Glomerular endothelial cell (primary cell): Measurements from ENCODE around the gene NPTN. TPM values are rescaled to one million over a fixed set of nuclear protein-coding genes. Genes with fewer than 3 reads are reported as not detected.

Source experiments
- DNase-seq: peaks from one replicate; pipeline ENCODE4 v3.0.0-alpha.2; 2011; ENCODE audit warnings: low read depth, low spot score; ENCODE audit errors: extremely low read depth
- total RNA-seq: library from RNA; depleted of rRNA; stranded (reverse); fragments of >200 nt; gene quantifications from 2 replicates; pipeline ENCODE4 v1.2.3, GENCODE V29; 2015

Gene NPTN
- total RNA-seq, 1 donor from 2014 or later = 147 TPM

GRCh38 chr15:73633991-73634495 lies 854 bp upstream of the NPTN start:
- no peak for DNase-seq

GRCh38 chr15:73632670-73633058 lies 525 bp downstream of the NPTN start:
- DNase-seq = no peak

GRCh38 chr15:73631915-73632669 lies 1.1 kb downstream of the NPTN start:
- no peak for DNase-seq

DNA sequence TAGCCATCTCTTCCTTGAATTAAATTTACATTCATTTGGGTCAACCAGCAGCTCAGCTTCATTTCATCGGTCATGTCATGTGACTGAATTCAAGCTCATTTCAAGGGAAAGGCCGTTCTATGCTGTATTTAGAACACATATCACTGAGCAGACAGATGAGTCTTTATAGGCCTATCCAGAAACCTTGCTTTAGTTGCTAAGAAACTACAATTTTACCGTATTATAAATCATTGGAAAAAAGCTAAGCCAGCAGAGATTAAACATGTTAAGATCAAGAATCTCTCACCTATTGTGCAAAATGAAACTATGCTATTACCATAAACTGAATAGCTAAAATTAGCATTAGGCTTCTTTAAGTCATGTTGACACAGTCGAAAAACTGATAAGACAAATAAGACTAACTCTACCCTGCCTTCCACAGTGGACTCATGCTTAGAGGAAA lies 2.2 kb downstream of the NPTN start:
- no peak for DNase-seq

DNA sequence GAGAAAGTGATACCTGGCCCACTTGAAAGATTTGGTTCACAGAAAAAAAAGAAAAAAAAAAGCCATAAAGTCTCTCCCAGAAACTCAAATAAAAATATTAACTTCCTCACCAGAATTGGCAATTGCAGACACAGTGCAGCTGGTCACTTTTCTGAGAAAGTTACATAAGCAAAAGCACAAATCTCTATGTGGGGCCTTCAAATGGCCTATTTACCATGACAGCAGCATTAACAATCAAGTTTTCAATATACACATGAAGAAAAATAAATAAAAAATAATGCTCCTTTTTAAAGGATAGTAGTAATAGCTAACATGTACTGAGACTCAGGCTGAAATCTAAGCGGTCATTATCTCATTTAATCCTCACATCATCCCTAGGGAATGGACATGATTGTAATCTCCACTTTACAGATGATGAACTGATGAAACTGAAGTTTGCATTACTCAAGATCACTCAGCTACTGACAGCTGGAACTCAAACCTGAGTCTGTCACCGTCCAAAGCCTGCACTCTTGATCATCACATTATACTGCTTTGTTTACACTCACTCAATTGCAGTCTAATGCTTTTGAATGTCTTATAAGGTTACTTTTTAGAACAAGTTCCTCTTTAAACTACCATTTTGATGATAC lies 3.3 kb downstream of the NPTN start:
- DNase-seq = no peak

GRCh38 chr15:73628976-73629797 lies 4.0 kb downstream of the NPTN start:
- DNase-seq = no peak

DNA sequence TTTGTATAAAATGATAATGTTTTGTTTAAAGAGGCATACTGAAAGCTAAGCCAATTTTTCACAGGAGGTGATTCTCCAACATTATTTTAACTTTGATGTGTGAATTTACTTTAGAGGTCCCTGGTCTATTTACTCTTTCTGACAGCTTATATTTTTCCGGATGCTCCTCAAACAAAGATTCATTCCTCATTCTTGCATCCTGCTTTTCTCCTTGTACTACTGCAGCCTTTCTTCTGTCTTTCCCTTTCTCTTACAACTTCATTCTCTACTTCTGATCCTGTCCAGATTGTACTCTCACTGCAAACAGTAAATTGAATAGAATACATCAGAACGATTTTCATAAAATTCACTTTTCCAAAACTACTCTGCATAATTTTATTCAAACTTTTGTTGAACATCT lies 5.1 kb downstream of the NPTN start:
- no peak for DNase-seq

- no peak for DNase-seq
Measured at GRCh38 chr15:73626072-73626471, 7.1 kb downstream of the NPTN start.

GRCh38 chr15:73624530-73624929 lies 8.7 kb downstream of the NPTN start:
- no peak for DNase-seq

- no peak for DNase-seq
Measured at GRCh38 chr15:73621286-73621826, 11.8 kb downstream of the NPTN start.

DNA sequence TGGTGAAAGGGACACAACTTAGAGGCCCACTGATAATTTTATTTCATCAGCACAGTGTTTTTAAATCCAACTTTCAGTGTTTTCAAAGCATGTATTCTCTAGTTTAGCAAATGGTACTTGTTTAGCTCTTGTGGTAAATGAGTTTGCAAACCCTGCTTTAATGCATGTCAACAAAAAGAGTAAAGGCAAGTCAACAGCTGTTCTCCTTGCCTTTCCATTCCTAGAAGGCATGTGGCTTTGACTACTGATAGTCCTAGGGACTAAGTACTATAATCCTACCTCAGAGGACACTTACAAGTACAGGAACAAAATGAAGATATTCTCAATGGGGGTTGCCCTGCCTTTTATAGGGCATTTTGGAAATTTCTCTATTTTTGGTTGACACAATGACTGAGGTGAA lies 13.1 kb downstream of the NPTN start:
- DNase-seq = no peak

- no peak for DNase-seq
Measured at GRCh38 chr15:73617913-73618312, 15.3 kb downstream of the NPTN start.

DNA sequence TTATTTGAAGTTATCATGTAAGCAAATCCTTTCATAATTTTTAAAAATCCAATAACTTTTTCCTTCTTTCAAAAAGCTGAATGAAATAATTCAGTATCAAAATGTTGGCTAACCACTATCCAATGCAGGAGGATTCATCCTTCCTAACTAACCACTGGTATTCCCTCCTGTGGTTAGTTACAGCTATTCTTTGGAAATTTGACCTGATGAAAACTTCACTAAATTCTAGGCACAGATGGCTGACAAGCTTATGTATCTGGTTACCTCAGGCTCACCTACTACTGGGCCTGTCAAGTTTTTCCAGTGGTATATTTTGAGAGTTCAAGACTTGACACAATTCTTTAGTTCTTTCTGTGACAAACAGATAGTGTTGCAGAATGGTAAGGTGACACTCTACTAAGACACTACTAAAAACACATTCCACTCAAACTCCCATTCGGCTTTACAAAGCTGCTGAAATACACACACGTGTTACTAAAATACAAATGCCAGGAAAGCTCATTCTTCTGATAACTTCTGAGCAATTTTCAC lies 15.8 kb downstream of the NPTN start:
- no peak for DNase-seq

- DNase-seq = no peak
Measured at GRCh38 chr15:73608941-73609340, 24.2 kb downstream of the NPTN start.

DNA sequence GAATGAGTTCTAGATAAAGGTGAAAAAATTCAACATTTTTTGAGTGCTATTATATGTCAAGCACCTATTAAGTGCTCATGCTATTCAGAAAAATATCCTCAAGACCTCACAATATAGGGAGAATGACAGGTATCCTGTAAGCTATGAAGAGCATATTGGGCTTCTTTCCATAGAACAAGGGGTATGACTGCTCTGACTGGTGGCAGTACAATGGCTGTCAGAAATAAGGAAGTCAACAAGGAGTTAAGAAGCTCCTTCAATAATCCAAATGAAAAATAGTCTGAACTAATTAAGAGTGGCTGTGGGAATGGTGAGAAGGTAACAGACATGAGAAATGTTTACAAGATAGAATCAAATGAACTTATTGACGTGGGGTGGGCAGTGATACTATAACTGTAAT lies 24.7 kb downstream of the NPTN start:
- no peak for DNase-seq

GRCh38 chr15:73607843-73608242 lies 25.3 kb downstream of the NPTN start:
- no peak for DNase-seq

DNA sequence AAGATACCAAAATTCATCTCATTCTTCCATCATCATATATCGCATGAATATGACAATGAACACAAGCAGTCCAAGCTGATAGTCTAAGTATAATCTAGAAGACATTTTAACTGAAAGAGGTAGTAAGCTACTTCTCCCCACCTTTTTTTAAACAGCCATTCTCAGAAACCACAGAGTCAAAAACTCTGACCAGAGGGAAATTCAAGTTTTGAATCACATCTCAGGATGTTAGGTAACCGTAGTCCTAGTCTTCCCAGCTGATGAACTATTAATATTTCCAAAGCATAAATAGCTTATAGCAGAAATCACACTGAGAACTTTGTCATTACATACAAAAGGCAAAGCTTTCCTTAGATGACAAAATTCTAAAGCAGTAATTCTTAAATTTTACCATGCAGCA lies 25.8 kb downstream of the NPTN start:
- no peak for DNase-seq

- DNase-seq = no peak
Measured at GRCh38 chr15:73605759-73606436, 27.3 kb downstream of the NPTN start.

- no peak for DNase-seq
Measured at GRCh38 chr15:73604477-73604876, 28.7 kb downstream of the NPTN start.

- no peak for DNase-seq
Measured at GRCh38 chr15:73602992-73603391, 30.2 kb downstream of the NPTN start.
